Natural killer cell (primary cell): Measurements from ENCODE around the gene ACTL10. TPM values are rescaled to one million over a fixed set of nuclear protein-coding genes. Genes with fewer than 3 reads are reported as not detected.

Experiments used
- ATAC-seq, 3 donors: fragments of 150-1000 bp in 2 of 3; fragments of 200-7000 bp in 1 of 3; cut with Tn5 transposase; 1 replicate in 1 of 3; 2 replicates in 2 of 3; pipeline ENCODE4 v1.10.0; 2021; ENCODE audit warnings: mild to moderate bottlenecking in 2 of 3, moderate library complexity in 2 of 3
- DNase-seq, 2 donors: peaks; one replicate each; pipeline versions ENCODE4 v3.0.0 to v3.0.0-alpha.2; 2013 to 2021; ENCODE audit warnings: mixed read lengths in 1 of 2
- H3K27ac ChIP-seq: one replicate; pipeline ENCODE4 v1.5.1; 2013; ENCODE audit warnings: mild to moderate bottlenecking, low read length
- H3K27me3 ChIP-seq: one replicate; pipeline ENCODE4 v1.6.1; 2013; ENCODE audit warnings: low read length; ENCODE audit not compliant: control insufficient read depth, insufficient read depth
- H3K36me3 ChIP-seq: one replicate; pipeline ENCODE4 v1.6.1; 2013; ENCODE audit warnings: low read length; ENCODE audit not compliant: control insufficient read depth, insufficient read depth
- H3K4me1 ChIP-seq: one replicate; pipeline ENCODE4 v1.6.1; 2013; ENCODE audit warnings: low read length; ENCODE audit not compliant: control insufficient read depth, insufficient read depth
- H3K4me3 ChIP-seq: one replicate; pipeline ENCODE4 v1.5.1; 2013; ENCODE audit warnings: low read length
- H3K9me3 ChIP-seq: one replicate; pipeline ENCODE4 v1.6.1; 2013; ENCODE audit warnings: low read length; ENCODE audit not compliant: control insufficient read depth, insufficient read depth
- H3K27ac Mint-ChIP-seq, 2 donors: one replicate each; pipeline ENCODE4 v1.8.0; 2022; ENCODE audit warnings: mild to moderate bottlenecking in 2 of 2, mixed read lengths in 2 of 2, moderate library complexity in 1 of 2
- H3K27me3 Mint-ChIP-seq, 2 donors: one replicate each; pipeline ENCODE4 v1.8.0; 2022; ENCODE audit warnings: low read depth in 2 of 2, mixed read lengths in 2 of 2
- H3K36me3 Mint-ChIP-seq: one replicate; pipeline ENCODE4 v1.8.0; 2022; ENCODE audit warnings: mixed read lengths
- H3K4me1 Mint-ChIP-seq, 2 donors: one replicate each; pipeline ENCODE4 v1.8.0; 2022; ENCODE audit warnings: mixed read lengths in 2 of 2
- H3K4me3 Mint-ChIP-seq: one replicate; pipeline ENCODE4 v1.8.0; 2022; ENCODE audit warnings: mild to moderate bottlenecking, moderate library complexity, mixed read lengths
- H3K9me3 Mint-ChIP-seq, 2 donors: one replicate each; pipeline ENCODE4 v1.8.0; 2022; ENCODE audit warnings: mixed read lengths in 2 of 2
- WGBS: methylation state at CpG from one replicate; pipeline ENCODE4 v1.1.7; 2013; ENCODE audit warnings: missing lambda C conversion rate; ENCODE audit not compliant: insufficient coverage; 5-methylcytosine and 5-hydroxymethylcytosine counted together
- intact Hi-C: fragments of 100-400 bp; cut with micrococcal nuclease; formaldehyde crosslinking; loops from one replicate; pipeline ENCODE4 v1.14.2; 2022
- total RNA-seq, 4 donors: library from RNA; stranded (reverse); fragments of 120-200 nt in 1 of 4; gene quantifications; one replicate each; pipeline versions ENCODE4 v1.2.3 to v1.2.4, GENCODE V29; 2013 to 2022
- TF ChIP-seq, protein P1 (sequence below): fragments of 200-600 bp; IDR thresholded peaks from one replicate; pipeline ENCODE4 v1.8.0; 2022; ENCODE audit warnings: antibody characterized with exemption

The ACTL10 gene
- total RNA-seq, 3 donors from 2014 or later (not counting 1 experiment from before 2014, with no cell fraction given): 0.80 to 2.2 (median 1.1) TPM

DNA sequence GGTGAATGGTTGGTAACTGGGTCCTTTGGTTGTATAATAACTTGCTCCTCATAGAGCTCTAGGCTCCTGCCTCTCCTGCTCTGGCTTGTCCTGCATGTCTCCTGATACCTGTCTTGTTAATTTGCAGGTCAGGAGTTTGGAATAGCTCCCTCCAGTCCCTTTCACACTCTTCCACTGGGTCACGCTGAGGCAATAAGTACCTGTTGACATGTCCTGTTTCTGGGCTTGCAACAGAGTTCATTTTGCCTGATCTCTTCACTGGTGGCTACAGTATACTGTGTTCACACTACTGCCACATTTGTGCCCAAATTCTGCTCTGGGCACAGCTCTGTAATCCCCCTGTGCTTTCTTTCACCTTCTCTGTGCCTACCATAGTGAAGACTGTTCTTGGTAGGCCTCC is 30.0 kb upstream of the ACTL10 start:
- H3K36me3 Mint-ChIP-seq: peaks cover 22% of the 10 kb centered on the region
- H3K36me3 ChIP-seq: peaks cover 34% of the 10 kb centered on the region

DNA sequence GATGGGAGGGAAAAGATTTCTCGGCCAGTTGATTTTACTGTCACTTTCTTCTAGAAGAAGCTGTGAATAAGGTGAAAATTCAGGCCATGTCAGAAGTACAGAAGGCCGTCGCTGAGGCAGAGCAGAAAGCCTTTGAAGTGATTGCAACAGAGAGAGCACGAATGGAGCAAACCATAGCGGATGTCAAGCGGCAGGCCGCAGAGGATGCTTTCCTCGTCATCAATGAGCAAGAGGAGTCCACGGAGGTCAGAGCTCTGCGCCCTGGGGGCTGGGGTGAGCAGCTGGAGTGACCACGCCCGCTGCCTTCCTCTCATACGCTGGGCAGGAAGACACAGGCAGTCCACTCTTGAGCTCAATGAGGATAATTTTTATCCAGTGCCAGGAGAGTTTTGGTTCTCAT is 26.5 kb upstream of the ACTL10 start:
- Histone ChIP-seq H3K4me1 (peaks cover 5% of the 10 kb centered on the region), H3K4me3 (no peak overlapping the region), H3K36me3 (peaks cover 46% of the 10 kb centered on the region), H3K27me3 (no peaks in the 10 kb centered on the region), H3K27ac (no peak overlapping the region), H3K9me3 (no peaks in the 10 kb centered on the region)
- TF ChIP-seq, protein P1, sequence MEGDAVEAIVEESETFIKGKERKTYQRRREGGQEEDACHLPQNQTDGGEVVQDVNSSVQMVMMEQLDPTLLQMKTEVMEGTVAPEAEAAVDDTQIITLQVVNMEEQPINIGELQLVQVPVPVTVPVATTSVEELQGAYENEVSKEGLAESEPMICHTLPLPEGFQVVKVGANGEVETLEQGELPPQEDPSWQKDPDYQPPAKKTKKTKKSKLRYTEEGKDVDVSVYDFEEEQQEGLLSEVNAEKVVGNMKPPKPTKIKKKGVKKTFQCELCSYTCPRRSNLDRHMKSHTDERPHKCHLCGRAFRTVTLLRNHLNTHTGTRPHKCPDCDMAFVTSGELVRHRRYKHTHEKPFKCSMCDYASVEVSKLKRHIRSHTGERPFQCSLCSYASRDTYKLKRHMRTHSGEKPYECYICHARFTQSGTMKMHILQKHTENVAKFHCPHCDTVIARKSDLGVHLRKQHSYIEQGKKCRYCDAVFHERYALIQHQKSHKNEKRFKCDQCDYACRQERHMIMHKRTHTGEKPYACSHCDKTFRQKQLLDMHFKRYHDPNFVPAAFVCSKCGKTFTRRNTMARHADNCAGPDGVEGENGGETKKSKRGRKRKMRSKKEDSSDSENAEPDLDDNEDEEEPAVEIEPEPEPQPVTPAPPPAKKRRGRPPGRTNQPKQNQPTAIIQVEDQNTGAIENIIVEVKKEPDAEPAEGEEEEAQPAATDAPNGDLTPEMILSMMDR: no peak
- DNase-seq (no peak), ATAC-seq (no peak)
- Mint-ChIP-seq H3K4me3 (no peak overlapping the region), H3K36me3 (peaks cover 22% of the 10 kb centered on the region), H3K9me3 (no peaks in the 10 kb centered on the region), H3K27me3 (no peaks in the 10 kb centered on the region), H3K4me1 (no peaks in the 10 kb centered on the region), H3K27ac (no peak overlapping the region)
- intact Hi-C loops: no loop called here
- 96% methylated on average over 13 of the region's 13 CpGs for WGBS

More for the DNA sequence above, 30.0 kb upstream of the ACTL10 start:
- Histone ChIP-seq H3K27me3 (no peaks in the 10 kb centered on the region), H3K4me1 (no peaks in the 10 kb centered on the region), H3K4me3 (no peak overlapping the region), H3K9me3 (no peaks in the 10 kb centered on the region), H3K27ac (no peak overlapping the region)
- intact Hi-C loops: no loop called here
- Mint-ChIP-seq H3K27me3 (no peaks in the 10 kb centered on the region), H3K4me3 (no peak overlapping the region), H3K4me1 (no peaks in the 10 kb centered on the region), H3K9me3 (no peaks in the 10 kb centered on the region), H3K27ac (no peak overlapping the region)
- DNase-seq (no peak), ATAC-seq (no peak)
- WGBS: 96% methylated on average over 1 of the region's 1 CpG
- TF ChIP-seq, protein P1: no peak

DNA sequence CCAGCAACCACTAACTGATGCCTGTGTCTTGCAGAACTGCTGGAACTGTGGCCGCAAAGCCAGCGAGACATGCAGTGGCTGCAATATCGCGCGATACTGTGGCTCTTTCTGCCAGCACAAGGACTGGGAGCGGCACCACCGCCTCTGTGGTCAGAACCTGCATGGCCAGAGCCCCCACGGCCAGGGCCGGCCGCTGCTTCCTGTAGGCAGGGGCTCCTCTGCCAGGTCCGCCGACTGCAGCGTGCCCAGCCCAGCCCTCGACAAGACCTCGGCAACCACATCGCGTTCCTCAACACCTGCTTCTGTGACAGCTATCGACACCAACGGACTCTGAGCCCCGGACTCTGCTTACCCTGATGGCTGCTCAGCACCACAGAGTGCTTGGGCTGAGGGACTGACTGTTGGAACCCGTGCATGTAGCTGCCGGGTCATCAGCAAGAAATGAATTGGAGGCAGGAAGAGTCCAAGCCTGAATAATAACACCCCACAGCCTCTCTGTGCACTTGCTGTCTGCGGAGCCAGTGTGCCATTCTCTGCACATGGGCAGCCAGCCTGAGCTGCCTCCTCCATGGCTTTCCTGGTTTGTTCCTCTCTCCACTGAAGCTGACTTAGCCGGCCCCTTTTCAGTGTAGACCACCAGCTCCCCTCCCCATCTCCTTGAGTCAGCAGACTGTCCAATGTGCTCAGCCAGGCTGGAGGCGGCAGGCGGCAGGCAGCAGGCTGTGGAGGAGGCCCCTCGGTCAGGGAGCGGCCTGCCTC is 22.3 kb upstream of the ACTL10 start:
- peaks cover 15% of the 10 kb centered on the region for H3K36me3 Mint-ChIP-seq
- H3K4me3 ChIP-seq: no peak overlapping the region

More for the DNA sequence above, 22.3 kb upstream of the ACTL10 start:
- peaks cover 27% of the 10 kb centered on the region for H3K36me3 ChIP-seq
- no peaks in the 10 kb centered on the region for H3K27me3 ChIP-seq
- Mint-ChIP-seq H3K9me3 (no peaks in the 10 kb centered on the region), H3K4me3 (no peak overlapping the region), H3K4me1 (peaks cover 18 to 21% of the 10 kb centered on the region in 2 donors), H3K27me3 (no peaks in the 10 kb centered on the region), H3K27ac (no peak overlapping the region)
- peaks cover 32% of the 10 kb centered on the region for H3K4me1 ChIP-seq
- H3K27ac ChIP-seq: no peak overlapping the region
- ATAC-seq (no peak), DNase-seq (no peak)
- intact Hi-C loops: no loop called here
- 87% methylated on average over 28 of the region's 28 CpGs for WGBS
- H3K9me3 ChIP-seq: no peaks in the 10 kb centered on the region
- TF ChIP-seq, protein P1: no peak
